Erythroblast (primary cell): ENCODE measurements around the gene COL24A1.

Experiments
- GATA1 ChIP-seq: IDR thresholded peaks from 2 replicates; pipeline ENCODE4 v1.6.1; 2011; ENCODE audit warnings: low read depth, mild to moderate bottlenecking, control low read depth, low read length, moderate library complexity
- POLR2A ChIP-seq: IDR thresholded peaks from 2 replicates; pipeline ENCODE4 v1.6.1; 2011; ENCODE audit warnings: mild to moderate bottlenecking, low read length

GRCh38 chr1:85683292-85684025, 473.1 kb downstream of the COL24A1 start:
- TF ChIP-seq POLR2A (no peak), GATA1 (no peak)
